ENCODE measurements around the gene DGKD.

- no peak for TF ChIP-seq POLR2A (IDR thresholded peaks at IDR 0.05)
- TF ChIP-seq CTCF (IDR thresholded peaks at IDR 0.05), result no peak
Observed at GRCh38 chr2:233384015-233384414, 29.7 kb downstream of the DGKD start.
